Measurements from ENCODE around the gene EXD2.

- TF ChIP-seq, protein P1, sequence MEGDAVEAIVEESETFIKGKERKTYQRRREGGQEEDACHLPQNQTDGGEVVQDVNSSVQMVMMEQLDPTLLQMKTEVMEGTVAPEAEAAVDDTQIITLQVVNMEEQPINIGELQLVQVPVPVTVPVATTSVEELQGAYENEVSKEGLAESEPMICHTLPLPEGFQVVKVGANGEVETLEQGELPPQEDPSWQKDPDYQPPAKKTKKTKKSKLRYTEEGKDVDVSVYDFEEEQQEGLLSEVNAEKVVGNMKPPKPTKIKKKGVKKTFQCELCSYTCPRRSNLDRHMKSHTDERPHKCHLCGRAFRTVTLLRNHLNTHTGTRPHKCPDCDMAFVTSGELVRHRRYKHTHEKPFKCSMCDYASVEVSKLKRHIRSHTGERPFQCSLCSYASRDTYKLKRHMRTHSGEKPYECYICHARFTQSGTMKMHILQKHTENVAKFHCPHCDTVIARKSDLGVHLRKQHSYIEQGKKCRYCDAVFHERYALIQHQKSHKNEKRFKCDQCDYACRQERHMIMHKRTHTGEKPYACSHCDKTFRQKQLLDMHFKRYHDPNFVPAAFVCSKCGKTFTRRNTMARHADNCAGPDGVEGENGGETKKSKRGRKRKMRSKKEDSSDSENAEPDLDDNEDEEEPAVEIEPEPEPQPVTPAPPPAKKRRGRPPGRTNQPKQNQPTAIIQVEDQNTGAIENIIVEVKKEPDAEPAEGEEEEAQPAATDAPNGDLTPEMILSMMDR (conservative IDR thresholded peaks at IDR 0.05) = no peak
- no peak for TF ChIP-seq ZFX (IDR thresholded peaks at IDR 0.05)
These were observed 50.3 kb downstream of the EXD2 start for GRCh38 chr14:69241577-69241976.
